ENCODE results near the gene EFNA5.
"Not testable (repeated sequence)": the region's sequence is repeated elsewhere in the genome, so short reads cannot be mapped to it uniquely, and the experiment has no call there.

The EFNA5 gene

DNA sequence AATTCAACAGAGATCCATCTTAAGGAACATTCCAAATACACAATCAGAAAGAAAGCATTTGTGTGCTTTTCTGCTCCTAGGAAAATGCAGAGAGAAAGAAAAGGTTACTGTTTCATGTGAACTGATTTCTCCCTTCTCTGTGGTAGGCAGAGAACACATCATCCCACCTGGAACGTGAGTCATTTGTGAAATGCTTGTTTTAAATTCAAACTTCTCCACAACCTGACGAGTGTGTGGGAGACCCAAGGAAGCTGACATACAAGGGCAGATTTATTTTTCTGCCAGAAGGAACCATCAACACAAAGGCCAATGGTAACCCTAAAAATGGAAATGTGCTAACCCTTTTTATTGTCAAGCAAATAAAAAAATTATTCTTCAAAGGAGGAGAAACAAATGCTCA lies 156.4 kb downstream of the EFNA5 start:
- DNase-seq, result no peak

DNA sequence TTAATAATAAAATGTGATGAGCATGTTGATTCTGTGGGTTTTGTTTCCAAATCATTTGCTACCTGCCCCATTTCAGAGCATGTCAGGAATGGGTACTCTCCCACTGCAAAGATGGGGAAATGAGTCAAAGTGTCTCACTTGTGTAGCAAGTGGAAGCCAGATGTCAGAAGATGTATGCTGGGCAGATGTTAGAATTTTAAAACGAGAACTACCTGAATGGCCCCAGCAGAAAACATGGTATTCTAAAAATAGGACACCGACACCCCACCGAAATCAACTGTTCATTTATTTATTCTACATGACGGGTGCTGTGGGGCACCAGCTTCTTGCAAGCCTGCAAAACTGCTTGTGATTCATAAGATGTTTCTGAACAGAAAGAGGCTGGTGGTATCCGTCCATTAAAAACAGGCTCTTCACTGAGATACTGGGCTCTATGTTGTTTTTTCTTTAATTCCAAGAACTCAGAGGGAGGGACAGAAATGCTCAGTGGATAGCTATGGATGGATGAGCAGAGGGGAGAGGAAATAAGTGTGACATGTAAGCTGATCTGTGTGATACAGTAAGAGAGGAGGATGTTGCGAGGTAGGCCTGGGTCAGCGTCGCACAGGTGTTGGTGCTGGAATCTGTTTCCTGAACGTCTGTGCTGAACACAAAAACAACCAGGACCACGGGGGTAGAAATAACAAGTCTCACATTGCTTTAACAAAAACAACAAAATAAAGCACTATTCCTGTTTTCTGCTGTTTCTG lies 157.2 kb downstream of the EFNA5 start:
- no peak for DNase-seq

DNA sequence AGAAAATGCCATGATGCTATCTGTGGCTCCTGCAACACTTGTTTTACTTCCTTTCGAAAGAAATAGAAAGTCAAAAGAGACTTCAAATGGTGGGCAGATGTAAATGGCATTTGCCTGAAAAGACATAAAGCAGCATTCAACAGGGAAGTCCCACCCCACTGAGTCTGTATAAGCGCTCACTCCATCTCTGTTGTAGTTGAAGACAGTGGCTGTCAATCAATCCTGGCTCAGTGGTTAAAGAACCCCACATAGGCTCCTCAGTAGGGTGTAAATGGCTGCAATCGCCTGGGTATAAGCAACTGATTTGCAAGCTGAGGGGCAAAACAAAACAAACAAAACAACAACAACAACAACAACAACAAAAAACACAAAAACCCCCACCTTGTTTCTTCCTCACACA lies 158.7 kb downstream of the EFNA5 start:
- DNase-seq, result no peak

DNA sequence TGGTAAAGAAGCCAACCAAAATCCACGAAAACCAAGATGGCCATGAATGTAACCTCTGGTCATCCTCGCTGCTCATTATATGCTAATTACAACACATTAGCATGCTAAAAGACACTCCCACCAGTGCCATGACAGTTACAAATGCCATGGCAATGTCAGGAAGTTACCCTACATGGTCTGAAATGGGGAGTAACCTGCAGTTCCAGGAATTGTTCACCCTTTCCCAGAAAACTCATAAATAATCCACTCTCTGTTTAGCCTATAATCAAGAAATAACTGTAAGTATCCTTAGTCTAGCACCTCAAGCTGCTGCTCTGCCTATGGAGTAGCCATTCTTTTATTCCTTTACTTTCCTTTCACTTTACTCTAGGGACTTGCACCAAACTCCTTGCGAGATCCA lies 160.6 kb downstream of the EFNA5 start:
- DNase-seq, result no peak

DNA sequence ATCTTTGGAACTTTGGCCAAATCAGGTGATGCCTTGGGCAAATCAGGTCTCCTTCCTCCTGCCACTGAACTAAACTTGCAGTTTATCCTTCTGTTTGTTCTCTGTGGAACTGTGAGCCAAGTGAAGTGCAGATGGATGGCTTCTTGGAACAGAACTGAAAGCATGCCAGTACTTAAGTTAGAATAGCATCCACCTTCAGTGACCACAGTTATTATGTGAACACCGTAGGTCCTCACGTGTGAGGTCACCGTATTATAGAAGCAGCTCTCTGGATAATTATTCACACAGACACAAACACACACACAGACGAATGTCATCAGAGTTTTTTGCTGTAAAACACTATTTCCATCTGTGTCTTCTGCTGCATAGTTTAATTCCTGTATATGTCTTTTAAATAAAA lies 162.6 kb downstream of the EFNA5 start:
- DNase-seq, result no peak

DNA sequence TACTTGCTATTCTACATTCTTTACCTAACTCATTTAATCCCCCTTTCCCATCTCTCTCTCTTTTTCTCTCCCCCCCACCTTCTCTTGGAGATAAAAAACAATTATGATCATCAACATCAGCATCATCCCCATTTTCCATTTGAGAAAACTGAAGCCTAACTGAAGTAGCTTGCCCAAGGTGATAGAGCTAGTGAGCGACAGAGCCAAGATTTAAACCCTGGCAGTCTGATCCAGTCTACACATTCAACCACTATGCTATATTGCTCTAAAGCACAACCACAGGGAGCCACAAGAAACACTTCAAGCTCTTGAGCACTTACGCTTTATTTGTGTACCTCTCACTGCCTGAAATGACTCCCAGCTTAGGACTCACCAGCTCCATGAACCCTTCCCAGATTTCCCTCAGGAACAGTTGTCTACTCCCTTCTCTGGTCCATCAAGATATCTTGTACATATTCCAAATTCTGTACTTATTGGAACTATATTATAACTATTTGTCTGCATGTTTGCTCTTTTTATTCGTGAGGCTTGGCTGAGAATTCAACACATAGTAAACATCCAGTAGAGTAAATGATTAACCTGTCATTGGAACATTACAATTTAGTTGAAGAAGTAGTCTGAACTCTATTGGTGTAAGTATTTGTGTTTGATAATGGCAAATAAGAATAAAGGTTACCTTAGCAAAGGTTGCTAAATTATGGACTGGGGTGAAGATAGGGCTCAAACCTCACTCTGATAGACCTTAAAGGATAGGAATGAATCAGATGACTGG lies 164.8 kb downstream of the EFNA5 start:
- no peak for DNase-seq

DNA sequence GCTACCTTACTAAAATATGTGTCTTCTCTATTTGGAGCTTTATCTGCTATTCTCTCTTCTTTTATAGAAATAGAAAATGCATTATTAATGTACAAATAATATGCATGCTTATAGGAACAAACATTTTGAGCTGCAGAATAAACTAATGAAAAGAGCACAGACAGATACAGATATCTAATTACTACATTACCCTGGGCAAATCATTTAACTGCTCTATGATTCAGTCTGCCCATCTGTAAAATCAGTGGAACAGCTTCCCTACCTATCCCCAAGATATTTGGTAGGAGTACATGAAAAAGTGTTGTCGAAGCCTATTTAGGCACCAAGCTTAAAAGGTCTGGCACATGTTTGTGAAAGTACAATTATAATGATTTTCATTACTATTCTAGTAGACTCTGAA lies 166.3 kb downstream of the EFNA5 start:
- DNase-seq, result no peak

DNA sequence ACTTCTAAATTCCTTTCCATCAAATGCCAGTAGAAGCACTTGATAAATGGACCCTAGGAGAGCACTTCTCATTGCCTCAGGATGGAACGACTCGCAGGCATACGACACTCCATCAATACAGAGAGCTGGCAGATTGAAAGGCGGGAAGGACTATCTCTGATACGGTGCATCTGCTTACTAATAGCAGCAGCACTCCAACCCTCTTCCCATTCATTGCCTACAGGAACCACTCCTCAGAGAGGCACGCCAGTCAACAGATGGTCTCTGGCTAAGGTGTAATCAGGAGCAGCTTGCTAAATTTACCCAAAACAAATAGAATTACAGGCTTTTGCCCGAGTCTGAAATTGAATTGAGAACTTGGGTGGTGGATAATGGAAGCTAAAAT lies 168.1 kb downstream of the EFNA5 start:
- no peak for DNase-seq

DNA sequence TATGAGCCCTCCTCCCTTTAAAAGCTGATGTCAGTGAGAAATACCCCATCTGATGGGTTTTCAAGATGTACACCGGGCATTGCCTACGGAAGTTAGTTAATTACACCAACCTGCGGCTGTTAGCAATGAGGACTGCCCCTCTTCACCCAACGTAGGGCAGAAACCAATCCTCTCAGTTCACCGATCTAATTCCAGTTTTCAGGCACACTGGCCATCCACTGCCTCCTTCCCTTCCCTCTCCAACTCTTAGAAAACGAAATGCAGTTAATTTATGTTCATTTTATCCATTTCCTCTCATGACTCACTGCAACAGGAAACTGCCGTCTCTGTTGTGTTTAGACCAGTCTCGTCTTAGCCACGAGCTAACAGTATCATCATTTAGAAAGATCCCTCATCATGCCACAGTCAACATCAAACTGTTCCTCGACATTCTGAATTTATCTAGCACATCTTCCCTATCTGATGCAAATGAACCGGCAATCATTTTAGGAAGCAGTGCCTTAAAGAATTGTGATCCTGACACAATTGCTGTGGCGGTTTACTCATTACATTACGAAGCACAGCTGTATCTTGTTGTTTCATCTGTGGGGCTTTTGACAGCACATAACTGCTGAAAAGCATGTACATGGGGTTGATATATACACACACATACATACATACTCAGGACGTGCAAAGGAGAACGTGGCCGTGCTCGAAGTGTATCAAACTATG lies 168.6 kb downstream of the EFNA5 start:
- DNase-seq, result no peak

DNA sequence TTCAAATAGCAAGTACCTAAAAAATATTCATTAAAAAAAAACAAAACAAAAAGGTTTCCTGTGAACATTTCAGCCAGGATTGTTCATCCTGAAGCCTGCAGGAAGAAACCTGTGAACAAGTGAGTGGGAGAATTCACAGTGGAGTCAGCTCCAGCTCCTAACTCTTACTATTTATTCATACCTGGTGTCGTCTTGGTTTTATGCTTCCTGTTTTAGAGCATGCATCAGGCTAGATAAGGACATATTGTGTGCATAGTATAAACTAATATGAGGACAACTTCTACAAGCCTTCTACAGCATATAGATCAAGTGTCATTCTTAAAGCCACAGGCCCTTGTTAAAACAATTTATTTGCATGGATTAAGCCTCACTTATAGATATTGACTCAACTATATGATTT lies 169.9 kb downstream of the EFNA5 start:
- no peak for DNase-seq

DNA sequence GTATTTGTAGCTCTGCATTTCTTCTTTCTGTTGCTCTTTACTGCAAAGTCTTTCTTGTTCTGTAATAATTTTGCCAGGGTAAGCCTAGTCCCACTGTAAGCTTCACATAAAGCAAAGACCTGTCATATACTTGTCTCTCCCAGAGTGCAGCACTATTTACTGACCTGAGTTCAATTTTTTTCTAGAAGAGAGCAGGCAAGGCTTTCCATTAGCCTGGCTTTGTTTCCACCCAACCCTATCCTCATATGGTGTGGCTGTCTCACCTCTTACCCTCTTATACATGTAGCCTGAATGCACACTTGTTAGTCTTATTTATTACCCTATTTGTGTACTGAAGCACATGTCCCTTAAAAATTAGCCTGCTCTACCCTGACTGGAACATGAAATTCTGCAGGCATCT lies 170.4 kb downstream of the EFNA5 start:
- no peak for DNase-seq

DNA sequence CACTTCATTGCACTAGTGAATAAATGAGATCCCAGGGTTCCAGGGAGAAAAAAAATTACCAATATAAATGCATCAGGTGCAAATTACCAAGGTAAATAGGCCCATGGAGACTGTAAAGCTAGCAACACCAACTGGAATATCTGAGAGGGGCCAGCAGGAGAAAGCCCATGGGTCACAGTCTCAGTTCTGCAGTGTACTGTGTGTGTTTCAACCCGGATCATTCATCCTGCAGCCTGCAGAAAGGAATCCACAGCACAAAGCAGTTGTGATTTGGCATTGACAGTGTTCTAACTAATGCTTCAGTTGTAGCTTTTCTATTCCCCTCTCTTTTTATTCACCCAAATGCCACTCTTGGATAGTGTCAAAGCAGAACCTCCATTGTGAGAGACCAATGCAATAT lies 171.0 kb downstream of the EFNA5 start:
- no peak for DNase-seq

DNA sequence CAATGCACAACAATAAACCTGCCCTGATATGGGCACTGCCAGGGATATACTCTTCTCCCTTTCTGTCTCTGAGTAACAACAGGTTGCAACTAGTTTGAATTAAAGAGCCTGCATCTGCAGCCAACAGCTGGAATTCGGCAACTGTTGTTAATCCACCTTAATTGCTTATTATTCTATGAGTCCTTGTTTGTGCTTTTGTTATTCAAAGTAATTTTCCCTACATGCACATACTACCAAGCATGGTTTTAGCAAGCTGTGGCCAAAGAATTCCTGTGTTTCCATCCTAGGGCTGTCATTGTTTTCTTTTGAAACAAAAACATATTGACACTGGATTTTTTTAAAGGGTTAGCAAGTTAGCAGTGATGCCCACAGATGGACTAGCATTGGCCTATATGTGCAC lies 171.5 kb downstream of the EFNA5 start:
- DNase-seq, result no peak

DNA sequence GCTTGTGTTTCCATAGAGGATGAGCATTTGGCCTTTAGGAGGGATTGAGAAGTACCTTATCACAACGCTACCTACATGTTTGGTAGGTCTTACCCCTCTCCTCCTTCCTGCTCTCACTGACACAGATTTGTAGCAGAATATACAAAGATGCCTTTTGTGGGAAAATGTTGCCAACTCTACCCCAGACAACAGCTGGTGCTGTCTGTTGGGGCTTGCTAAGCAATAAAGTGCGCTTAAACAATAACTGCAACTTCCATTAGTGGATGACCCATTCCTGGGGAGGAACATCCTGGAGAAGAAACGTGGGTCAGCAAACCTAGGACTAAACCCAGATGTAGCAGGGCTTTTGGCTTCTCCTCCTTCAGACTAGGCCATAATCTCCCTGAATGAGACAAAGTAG lies 174.3 kb downstream of the EFNA5 start:
- no peak for DNase-seq

DNA sequence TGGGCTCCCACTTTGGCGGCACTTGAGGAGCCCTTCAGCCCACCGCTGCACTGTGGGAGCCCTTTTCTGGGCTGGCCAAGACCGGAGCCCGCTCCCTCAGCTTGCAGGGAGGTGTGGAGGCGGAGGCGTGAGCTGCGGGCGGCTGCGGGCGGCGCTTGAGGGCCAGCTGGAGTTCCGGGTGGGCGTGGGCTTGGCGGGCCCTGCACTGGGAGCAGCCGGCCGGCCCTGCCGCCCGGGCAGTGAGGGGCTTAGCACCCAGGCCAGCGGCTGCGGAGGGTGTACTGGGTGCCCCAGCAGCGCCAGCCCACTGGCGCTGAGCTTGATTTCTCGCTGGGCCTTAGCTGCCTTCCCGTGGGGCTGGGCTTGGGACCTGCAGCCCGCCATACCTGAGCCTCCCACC lies 176.6 kb downstream of the EFNA5 start:
- DNase-seq, result not testable (repeated sequence)

DNA sequence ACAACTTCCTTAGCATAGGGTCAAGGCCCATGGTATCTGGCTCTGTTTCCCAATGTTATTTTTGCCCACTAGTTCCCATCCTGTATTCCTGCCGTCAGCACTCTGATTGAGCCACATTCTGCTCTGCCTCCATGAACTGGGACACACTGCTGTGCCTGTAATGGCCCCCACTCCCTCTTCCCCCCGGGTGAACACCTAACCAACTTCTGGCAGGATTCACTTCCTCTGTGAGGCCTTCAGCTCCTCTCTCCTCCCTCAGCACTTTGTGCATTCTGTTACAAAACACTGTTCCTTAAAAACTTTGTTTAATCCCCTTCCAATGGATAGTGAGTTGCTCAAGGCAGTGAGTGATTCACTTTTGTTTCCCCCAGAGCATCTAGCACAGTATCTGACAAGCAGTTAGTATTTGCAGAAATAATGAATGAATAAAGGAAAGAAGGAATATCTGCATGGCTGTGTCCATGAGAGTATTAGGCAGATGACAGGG lies 183.6 kb downstream of the EFNA5 start:
- DNase-seq, result no peak

DNA sequence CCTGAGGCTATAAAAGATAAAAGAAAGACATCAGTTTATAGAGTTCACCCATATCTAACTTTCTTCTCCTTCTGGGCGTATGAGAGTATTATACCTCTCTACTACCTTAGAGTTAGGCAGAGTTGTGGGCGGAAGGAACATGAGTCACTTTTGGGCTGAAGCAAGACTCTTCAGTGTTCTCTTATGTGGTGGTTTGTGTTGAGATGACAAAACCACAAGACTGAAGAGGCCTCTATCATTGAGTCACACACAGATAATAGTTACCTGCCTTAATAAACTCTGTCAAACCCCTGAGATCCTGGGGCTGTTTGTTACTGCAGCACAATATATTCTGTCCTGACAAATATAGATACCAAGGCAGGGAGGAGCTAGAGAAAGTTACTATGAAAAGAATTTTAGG lies 184.2 kb downstream of the EFNA5 start:
- DNase-seq, result peak; percentile 35 to 51

DNA sequence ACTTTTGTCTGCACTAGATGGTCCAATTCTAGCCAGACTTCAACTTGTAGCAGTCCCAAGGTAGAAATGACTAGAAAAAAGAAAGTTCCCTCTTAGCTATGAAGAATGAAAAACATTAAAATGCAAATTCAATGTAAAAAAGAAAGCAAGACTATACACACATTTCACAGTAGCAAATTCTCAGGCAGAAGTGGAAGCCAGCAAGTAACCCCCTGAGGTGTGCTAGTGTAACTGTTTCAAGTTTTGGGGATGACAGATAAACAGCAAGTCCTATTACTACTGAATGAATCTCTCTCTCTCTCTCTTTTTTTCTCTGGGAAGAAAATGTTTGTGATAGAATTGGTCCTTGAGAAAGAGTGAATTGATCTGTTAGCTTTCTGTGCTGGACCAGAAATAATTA lies 185.6 kb downstream of the EFNA5 start:
- no peak for DNase-seq

DNA sequence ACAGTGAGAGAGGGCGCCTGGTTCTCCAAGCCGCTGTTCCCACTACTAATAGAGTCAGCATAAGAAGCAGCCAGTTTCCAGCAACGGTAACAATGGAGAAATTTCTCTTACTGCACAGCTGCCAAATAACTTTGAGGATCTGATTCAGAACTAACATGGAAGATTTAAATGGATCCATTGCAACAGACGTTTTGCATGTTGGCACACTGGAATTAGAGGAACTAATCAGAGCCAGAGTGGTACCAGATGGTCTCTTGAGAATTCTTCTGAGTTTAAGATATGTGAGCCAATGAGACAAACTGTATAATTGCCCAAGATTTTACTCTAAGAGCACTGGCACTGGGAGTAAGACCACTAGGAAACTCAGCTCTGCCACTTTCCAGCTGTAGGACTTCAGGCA lies 186.5 kb downstream of the EFNA5 start:
- DNase-seq, result no peak

DNA sequence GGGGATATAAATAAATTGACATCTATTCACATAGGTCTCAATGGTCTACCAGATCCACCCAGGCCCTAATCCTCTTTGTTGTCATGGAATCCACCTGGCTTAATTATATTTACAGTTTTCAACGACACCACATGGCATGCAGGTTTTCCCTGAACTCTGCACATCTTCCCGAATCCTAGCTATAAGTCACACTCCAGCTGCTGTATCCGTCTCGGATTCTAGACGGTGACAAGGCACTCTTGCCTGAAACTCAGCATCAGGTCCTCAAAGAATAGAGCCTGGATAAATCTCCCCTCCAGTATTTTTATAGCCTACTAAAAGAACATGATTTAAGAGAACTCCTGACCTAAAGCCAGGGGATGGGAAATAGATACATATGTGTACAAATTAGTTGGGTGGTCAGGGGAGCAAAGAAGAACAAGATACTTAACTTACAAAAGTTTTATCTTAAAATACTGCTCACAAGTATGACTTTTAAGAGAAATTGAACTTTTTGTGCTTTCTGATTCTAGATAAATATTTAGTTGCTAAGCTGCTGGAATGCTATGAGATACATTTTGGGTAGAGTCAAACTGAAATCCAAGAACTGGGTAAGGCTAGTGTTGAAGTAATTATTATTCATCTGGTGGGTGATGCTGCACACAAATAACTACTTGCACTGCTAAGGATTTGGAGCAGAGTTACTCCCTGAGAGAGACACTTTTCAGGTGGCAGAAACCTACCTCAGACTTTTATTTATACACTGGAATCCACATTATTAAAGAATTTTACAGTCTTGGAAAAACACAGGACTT lies 187.3 kb downstream of the EFNA5 start:
- no peak for DNase-seq

DNA sequence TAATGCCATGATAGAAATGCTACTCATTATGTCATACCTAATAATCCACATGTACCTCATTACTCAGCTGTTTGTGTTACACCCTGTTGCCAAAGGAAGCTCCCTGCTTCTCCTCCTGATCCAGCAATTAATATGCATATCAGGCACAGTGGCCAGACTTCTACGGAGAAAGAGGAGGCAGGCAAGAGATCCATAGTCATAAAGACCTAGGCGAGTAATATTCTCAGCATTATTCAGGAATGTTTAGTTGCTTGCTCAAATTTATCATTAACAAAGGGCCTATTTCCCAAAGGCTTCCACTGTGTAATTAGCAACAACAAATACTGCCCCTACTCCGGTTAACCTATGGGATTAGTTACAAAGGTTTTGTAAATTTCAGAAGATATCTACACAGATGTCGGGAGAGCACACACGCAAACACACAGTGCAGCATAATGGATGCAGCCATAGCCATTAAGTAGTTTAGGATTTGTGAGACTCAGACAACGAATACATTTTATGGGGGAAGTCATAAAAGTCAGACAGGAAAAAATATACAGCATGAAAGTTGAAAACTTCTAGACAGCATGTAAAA lies 192.6 kb downstream of the EFNA5 start:
- DNase-seq, result no peak

DNA sequence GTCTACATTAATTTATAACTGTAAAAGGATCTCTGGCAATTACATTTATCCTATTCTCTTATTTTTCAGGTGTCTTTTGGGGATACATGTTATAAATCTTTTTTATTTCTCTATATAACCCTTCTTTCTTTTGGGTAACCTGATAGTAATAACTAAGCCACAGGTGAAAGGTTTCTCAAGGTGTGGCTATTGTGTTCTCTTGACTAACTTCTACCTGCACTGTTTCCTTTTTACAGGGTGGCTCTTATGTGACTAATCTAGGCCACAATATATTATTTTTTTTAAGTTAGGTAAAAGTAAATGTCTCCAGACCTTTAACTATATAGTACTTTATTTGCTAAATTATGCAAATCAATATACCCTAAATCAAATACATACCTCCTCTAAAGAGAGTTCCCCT lies 193.2 kb downstream of the EFNA5 start:
- DNase-seq, result no peak

DNA sequence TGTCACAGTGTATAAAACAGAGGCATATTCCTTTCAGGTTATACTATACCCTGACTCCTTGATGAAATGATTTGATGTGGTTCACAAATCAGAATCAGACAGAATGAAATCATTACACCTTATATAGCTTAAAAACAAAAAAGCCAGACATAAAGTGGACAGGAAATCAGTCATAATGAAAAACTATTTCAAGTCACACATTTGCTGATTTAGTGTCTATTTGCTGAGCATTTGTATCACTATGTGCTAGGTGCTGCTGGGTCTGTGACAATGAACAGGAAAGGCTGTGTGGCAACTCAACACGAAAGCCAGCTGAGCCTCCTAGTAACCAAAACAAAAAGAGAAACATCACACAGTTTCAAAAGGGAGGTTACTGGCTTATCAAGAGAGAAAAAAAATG lies 194.0 kb downstream of the EFNA5 start:
- DNase-seq, result no peak
